HEK293 (cell line): ENCODE measurements around the gene TM9SF3.

Experiments
- CTCF ChIA-PET: fragments of 350-600 bp; formaldehyde crosslinking; extraction: SDS; loops from one replicate; lab custom pipeline; 2021; ENCODE audit warnings: antibody characterized with exemption; lab: Yijun Ruan, JAX
- POLR2A ChIA-PET: fragments of 300-600 bp; formaldehyde crosslinking; extraction: SDS; loops from one replicate; lab custom pipeline; 2020; ENCODE audit warnings: antibody characterized with exemption, inconsistent platforms; lab: Yijun Ruan, JAX
- H3K27ac ChIP-seq: fragments of 200-500 bp; sonication (Bioruptor generic); 2 replicates; pipeline ENCODE4 v1.5.1; 2014; ENCODE audit warnings: low read depth, low read length, control low read depth, inconsistent platforms; ENCODE audit errors: extremely low read depth
- H3K36me3 ChIP-seq, 2 experiments: fragments of 200-500 bp in 1 of 2; sonication (Bioruptor generic) in 1 of 2; 1 replicate in 1 of 2; 2 replicates in 1 of 2; pipeline ENCODE4 v1.5.1; 2014 to 2017; ENCODE audit warnings: inconsistent platforms in 2 of 2, low read length in 2 of 2; ENCODE audit not compliant: control insufficient read depth in 2 of 2, insufficient read depth in 1 of 2
- H3K4me1 ChIP-seq: fragments of 200-500 bp; sonication (Bioruptor generic); 2 replicates; pipeline ENCODE4 v1.5.1; 2014; ENCODE audit warnings: mild to moderate bottlenecking, low read length, inconsistent platforms; ENCODE audit not compliant: control insufficient read depth, insufficient read depth
- H3K4me3 ChIP-seq: 2 replicates; pipeline ENCODE4 v1.5.1; 2011; ENCODE audit warnings: low read depth, mild to moderate bottlenecking, control low read depth, low read length, moderate library complexity
- H3K9me3 ChIP-seq: fragments of 200-500 bp; sonication (Bioruptor generic); 2 replicates; pipeline ENCODE4 v1.5.1; 2014; ENCODE audit warnings: low read depth, low read length, inconsistent platforms; ENCODE audit not compliant: control insufficient read depth, insufficient read depth
- HIC1 ChIP-seq: fragments of 450-650 bp; formaldehyde crosslinking; IDR thresholded peaks from 2 replicates; pipeline ENCODE4 v1.5.1; 2016; ENCODE audit warnings: missing biosample characterization, missing genetic modification characterization
- IKZF3 ChIP-seq: fragments of 450-650 bp; IDR thresholded peaks from 2 replicates; pipeline ENCODE4 v1.5.0; 2018; ENCODE audit warnings: missing biosample characterization, mild to moderate bottlenecking, missing genetic modification characterization, moderate library complexity
- SALL2 ChIP-seq: fragments of 450-650 bp; formaldehyde crosslinking; IDR thresholded peaks from 2 replicates; pipeline ENCODE4 v1.5.0; 2017; ENCODE audit warnings: missing biosample characterization, mild to moderate bottlenecking, missing genetic modification characterization, borderline replicate concordance
- ZBTB44 ChIP-seq: fragments of 450-650 bp; IDR thresholded peaks from 2 replicates; pipeline ENCODE4 v1.5.1; 2018; ENCODE audit warnings: missing biosample characterization, mild to moderate bottlenecking, missing genetic modification characterization
- ZBTB49 ChIP-seq: fragments of 450-650 bp; formaldehyde crosslinking; IDR thresholded peaks from 2 replicates; pipeline ENCODE4 v1.5.1; 2016; ENCODE audit warnings: missing biosample characterization, missing genetic modification characterization, low read depth
- ZNF140 ChIP-seq: fragments of 450-650 bp; formaldehyde crosslinking; IDR thresholded peaks from 2 replicates; pipeline ENCODE4 v1.5.1; 2016; ENCODE audit warnings: missing biosample characterization, missing genetic modification characterization
- ZNF16 ChIP-seq: fragments of 450-650 bp; formaldehyde crosslinking; IDR thresholded peaks from 2 replicates; pipeline ENCODE4 v1.5.1; 2016; ENCODE audit warnings: low read depth, missing biosample characterization, missing genetic modification characterization
- ZNF2 ChIP-seq: fragments of 450-650 bp; formaldehyde crosslinking; IDR thresholded peaks from 2 replicates; pipeline ENCODE4 v1.5.1; 2016; ENCODE audit warnings: missing biosample characterization, missing genetic modification characterization
- ZNF214 ChIP-seq: fragments of 450-650 bp; formaldehyde crosslinking; IDR thresholded peaks from 2 replicates; pipeline ENCODE4 v1.5.1; 2017; ENCODE audit warnings: missing biosample characterization, mild to moderate bottlenecking, missing genetic modification characterization, borderline replicate concordance
- ZNF302 ChIP-seq: fragments of 450-650 bp; formaldehyde crosslinking; IDR thresholded peaks from 2 replicates; pipeline ENCODE4 v1.5.1; 2016; ENCODE audit warnings: missing biosample characterization, missing genetic modification characterization, low read depth
- ZNF639 ChIP-seq: fragments of 450-650 bp; formaldehyde crosslinking; IDR thresholded peaks from 2 replicates; pipeline ENCODE4 v1.5.1; 2016; ENCODE audit warnings: missing biosample characterization, missing genetic modification characterization
- ZNF747 ChIP-seq: fragments of 450-650 bp; formaldehyde crosslinking; IDR thresholded peaks from 2 replicates; pipeline ENCODE4 v1.5.1; 2016; ENCODE audit warnings: missing biosample characterization, missing genetic modification characterization
- ZNF776 ChIP-seq: fragments of 450-650 bp; formaldehyde crosslinking; IDR thresholded peaks from 2 replicates; pipeline ENCODE4 v1.5.0; 2017; ENCODE audit warnings: missing biosample characterization, missing genetic modification characterization, borderline replicate concordance
- ZNF837 ChIP-seq: fragments of 450-650 bp; formaldehyde crosslinking; IDR thresholded peaks from 2 replicates; pipeline ENCODE4 v1.5.1; 2016; ENCODE audit warnings: missing biosample characterization, missing genetic modification characterization
- TF ChIP-seq, protein P1 (sequence below): fragments of 450-650 bp; formaldehyde crosslinking; IDR thresholded peaks from 2 replicates; pipeline ENCODE4 v1.5.1; 2016; ENCODE audit warnings: missing biosample characterization, missing genetic modification characterization

Gene TM9SF3

DNA sequence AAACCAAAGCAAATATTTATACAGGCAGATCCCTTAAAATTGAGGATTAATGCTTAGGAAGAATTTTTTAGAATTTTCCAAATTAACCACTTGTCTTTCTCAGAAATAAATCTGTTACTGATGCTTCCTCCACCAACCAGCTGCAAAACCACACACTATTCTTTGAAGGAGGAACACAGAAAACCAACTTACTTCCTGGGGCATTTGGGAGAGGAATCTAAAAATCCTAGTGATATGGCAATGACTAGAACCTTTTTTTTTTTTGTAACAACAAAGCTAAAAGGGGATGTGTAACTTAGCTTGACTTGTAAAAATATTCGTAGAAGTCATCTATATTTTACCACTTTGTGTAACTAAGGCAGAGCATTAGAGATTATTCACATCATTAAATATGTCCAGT lies 5.1 kb upstream of the TM9SF3 start:
- POLR2A ChIA-PET, result no interaction called here
- 0 out of 2 replicates have a peak, but pooled peaks cover 8% of the 10 kb centered on the region for H3K4me1 ChIP-seq
- H3K27ac ChIP-seq, result no peak overlapping the region
- no peaks in the 10 kb centered on the region for H3K36me3 ChIP-seq
- CTCF ChIA-PET, result interaction anchor here (0.5 kb wide), 1 partner anchor 523 kb away, joined by 4 read pairs; no protein-coding TSS in a partner anchor
- TF ChIP-seq ZNF214 (tag by site-specific recombination), result no peak
- no peak for TF ChIP-seq HIC1 (tag by site-specific recombination)
- TF ChIP-seq ZNF837 (tag by site-specific recombination), result no peak
- no peak for TF ChIP-seq ZNF747 (tag by site-specific recombination)
- no peak for TF ChIP-seq ZNF776 (tag by site-specific recombination)
- no peak for TF ChIP-seq SALL2 (tag by site-specific recombination)
- no peak for TF ChIP-seq ZNF16 (tag by site-specific recombination)
- no peak for TF ChIP-seq ZNF140
- TF ChIP-seq ZNF639 (tag by site-specific recombination), result no peak
- no peak for TF ChIP-seq IKZF3
- TF ChIP-seq, protein P1, sequence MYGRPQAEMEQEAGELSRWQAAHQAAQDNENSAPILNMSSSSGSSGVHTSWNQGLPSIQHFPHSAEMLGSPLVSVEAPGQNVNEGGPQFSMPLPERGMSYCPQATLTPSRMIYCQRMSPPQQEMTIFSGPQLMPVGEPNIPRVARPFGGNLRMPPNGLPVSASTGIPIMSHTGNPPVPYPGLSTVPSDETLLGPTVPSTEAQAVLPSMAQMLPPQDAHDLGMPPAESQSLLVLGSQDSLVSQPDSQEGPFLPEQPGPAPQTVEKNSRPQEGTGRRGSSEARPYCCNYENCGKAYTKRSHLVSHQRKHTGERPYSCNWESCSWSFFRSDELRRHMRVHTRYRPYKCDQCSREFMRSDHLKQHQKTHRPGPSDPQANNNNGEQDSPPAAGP (tag by site-specific recombination), result no peak
- no peak for TF ChIP-seq ZNF2 (tag by site-specific recombination)
- TF ChIP-seq ZNF302, result no peak
- no peak for TF ChIP-seq ZBTB49 (tag by site-specific recombination)
- no peak for TF ChIP-seq ZBTB44 (tag by site-specific recombination)
- TF ChIP-seq, all 188 proteins: peak for 0
- Histone ChIP-seq H3K4me3 (no peak overlapping the region), H3K9me3 (no peaks in the 10 kb centered on the region)
